Stimulated activated CD4-positive, alpha-beta T cell treated with anti-CD3 and anti-CD28 coated beads, Interleukin-2, amount 100 ng/mL, for 4 hours (primary cell): ENCODE data around the gene DAB1.

Experiments
- DNase-seq: peaks from one replicate; pipeline ENCODE4 v3.0.0-alpha.2; 2020; ENCODE audit warnings: low read depth

The DAB1 gene

DNA sequence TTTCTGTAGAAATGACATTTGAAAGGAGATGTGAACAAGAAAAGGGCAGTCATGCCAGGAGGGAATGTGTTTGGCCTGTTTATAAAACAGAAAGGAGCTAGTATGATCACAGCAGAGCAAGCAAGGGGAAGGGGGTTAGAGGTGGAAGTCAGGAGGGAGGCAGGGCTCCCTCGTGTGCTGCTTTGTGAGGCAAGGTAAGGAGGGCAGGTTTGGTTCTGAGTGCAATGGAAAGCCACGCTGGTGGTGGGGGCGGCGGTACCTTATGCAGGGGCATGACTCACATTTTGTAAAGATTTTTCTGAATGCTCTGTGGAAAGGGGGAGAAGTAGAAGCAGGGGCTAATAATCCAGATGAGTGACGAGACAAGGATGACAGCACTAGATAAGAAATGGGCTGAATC is 260.5 kb downstream of the DAB1 start:
- no peak for DNase-seq

GRCh38 chr1:57162607-57163261 is 261.1 kb downstream of the DAB1 start:
- no peak for DNase-seq

- DNase-seq = no peak
Observed at GRCh38 chr1:57160594-57160993, 263.3 kb downstream of the DAB1 start.

DNA sequence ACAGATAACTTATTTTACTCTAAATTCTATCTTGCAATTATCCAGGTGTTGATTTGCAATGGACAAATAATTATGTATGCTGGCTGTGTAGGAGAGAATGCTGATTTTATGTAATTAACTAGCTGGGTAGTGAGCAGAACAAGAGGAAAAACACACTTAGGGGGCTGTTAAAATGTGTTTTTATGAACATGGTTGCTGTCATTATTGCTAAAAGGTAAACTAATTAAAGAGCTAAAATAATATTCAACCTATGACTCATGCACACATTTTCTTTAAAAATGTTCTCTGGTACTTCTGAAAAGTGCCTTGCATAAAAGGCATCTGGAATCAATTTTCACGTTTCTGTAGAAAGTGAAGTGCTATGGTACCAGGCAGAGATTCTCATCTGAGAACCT is 265.3 kb downstream of the DAB1 start:
- no peak for DNase-seq

DNA sequence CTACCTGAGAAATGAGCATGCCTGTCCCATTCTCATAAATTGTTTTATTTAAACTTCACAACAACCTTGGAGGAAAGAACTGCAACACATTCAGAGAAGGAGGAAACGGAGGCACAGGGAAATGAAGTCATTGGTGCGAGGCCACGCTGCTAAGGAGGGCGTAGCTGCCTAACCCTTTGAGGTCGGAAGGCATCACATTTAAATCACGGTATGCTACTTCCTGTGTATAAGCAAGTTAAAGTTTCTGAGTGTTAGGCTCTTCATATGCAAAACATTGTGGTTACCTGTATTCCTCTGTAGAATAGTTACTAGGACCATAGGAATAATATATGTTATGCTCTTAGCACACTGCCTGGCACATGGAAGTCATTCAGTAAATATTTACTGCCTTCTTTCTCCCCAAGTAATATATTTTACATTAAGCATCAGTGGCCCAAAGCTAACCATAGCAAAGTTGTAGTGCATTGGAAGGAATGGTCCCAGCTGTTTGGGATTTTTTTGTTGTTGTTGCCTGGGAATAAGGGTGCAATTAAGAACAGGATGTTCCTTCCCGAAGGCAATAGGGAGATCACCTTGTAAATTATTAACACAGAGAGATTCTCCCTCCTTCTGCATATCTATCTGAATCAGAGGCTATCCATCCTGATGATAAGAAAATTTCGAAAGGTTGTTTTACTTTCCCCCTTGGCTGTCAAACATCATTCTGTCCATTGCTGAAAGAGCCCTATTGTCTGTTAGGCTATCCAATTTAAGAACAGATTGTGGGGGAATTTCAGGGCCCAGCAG is 265.8 kb downstream of the DAB1 start:
- DNase-seq = no peak

GRCh38 chr1:57156907-57157306 is 267.0 kb downstream of the DAB1 start:
- DNase-seq = no peak

DNA sequence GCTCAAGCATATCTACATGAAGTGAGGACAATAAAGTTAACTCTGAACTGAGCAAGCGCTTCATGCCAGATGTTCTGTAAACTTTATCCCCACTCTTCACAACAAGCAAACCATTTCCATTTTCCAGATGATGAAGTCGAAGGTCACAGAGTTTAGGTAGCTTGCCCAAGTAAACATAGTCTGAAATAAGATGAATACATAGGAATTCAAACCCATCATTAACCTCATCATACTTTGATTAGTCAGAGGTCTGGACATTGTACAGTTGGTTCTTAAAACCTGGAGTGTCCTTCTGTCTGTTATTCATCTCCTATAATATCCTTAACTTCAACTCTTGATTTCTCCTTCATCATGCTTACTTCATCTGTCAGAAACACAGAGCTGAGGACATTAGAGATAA is 277.8 kb downstream of the DAB1 start:
- no peak for DNase-seq

- DNase-seq = no peak
Observed at GRCh38 chr1:57142999-57143398, 280.9 kb downstream of the DAB1 start.

- no peak for DNase-seq
Observed at GRCh38 chr1:57142169-57142568, 281.7 kb downstream of the DAB1 start.

DNA sequence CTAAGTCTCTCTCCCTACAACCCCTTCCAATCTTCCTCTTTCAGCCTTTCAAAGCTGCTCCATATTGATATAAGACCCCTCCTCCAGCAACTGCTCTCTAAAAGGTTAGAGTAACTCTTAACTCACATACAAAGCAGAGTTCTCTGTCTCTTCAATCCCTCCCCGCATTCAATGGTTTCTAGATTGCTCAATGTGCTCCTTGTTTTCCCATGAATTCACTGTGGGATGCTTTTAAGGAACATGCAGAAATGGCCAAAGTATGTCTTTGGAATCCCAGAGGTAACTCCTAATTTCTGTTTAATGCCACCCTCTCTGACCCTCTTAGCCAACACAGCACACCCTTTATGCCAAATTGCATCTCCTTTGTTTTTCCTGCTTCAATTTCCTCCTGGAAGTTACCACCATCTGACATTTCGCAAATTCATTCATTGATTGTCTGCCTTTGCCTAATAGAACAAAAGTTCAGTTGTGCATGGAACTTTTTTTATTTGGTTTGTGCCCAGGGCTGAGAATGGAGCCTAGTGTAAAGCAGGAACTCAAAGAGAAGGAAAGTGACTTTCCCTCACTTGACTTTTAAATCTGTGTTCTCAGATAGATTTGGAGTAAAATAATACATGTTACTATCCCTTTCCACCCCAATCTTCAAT is 285.3 kb downstream of the DAB1 start:
- no peak for DNase-seq

DNA sequence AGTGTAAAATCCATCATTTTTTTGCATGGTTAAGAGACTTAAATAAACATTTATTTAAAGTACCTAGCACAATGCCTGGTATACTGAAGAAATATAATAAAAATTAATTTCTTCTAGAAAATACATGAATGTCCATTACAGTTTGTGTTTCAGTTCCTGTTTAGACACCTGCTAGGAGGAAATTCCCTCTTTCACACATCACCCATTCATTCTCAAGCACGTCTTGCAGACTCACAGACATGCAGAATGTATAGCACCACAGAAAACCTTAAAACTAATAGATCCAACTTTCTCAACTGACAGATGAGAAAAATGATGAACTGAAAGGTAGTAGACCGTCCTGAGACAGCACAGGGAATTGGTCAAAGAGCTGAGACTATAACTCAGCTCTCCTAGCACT is 285.9 kb downstream of the DAB1 start:
- DNase-seq = no peak

DNA sequence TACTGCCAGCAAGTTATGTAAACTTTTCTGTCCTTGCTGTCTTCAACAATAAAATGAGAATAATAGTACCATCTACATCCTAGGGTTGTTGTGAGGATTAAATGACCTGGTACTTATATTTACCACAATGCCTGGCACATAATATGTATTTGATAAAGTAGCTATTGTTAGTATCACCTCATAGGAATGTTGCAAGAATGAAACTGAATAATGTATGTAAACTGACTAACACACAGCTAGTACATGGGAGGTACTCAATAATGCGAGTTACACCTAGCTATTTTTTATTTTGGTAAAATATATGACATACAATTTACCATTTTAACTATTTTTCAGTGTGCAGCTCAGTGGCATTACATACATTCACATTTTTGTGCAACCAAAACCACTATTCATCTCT is 289.1 kb downstream of the DAB1 start:
- DNase-seq = no peak

DNA sequence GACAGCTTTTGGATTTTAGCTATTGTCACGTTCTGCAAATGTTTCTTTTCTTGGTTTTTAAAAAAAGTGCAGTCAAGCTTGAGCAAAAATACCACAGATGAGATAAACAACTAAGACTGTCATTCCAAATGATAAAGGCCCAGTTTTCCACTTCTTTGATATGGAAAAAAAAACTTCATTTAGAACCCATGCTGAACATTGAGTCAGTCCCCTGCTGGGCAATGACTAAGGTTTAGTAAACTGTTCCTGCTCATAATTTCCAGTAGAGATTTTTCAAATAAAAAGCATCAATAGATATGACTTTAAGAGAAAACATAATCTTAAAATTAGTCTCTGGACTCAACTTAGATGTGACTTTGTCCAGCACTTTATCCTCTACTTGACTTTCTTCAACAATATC is 290.2 kb downstream of the DAB1 start:
- no peak for DNase-seq

- DNase-seq = no peak
Observed at GRCh38 chr1:57132993-57133622, 290.8 kb downstream of the DAB1 start.

- DNase-seq = no peak
Observed at GRCh38 chr1:57131701-57132394, 292.0 kb downstream of the DAB1 start.

DNA sequence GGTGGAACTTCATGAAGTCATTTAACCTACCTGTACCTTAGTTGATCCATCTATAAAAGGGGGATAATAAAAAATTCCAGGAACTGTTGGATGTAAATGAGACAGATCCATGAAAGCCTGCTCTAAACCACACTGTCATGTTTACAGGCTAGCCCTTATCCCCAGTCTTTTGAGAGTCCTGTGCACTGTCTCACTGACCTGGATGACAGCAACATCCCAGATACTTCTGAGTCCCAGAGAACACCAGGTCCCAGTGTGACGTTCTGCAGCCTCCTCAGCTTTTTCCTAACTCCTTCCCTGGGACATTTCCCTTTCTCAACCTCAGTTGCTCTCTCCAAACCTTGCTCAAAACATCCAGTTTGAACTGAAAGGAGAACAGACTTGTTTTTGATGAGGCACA is 292.6 kb downstream of the DAB1 start:
- no peak for DNase-seq

GRCh38 chr1:57129865-57130264 is 294.0 kb downstream of the DAB1 start:
- no peak for DNase-seq

GRCh38 chr1:57127976-57128375 is 295.9 kb downstream of the DAB1 start:
- DNase-seq = no peak

- DNase-seq = no peak
Observed at GRCh38 chr1:57124768-57125446, 299.0 kb downstream of the DAB1 start.

DNA sequence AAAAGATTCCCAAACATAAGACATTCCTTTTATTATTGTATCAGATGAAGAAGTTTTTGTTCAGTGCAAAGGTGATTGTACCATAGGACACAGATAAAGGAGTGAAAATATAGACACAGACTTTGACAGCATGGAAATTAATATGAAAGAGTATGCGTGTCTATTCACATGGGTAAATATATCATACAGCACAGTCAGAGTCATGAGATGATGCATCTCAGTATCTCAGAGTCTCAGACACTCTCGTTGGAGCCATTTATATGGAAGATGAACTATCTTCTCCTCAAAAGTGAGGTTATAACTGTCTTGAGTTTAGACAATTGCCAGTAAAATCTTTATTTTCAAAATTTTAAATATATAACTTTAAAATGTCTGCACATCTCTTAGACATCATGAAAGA is 299.7 kb downstream of the DAB1 start:
- DNase-seq = no peak

- no peak for DNase-seq
Observed at GRCh38 chr1:57122031-57122430, 301.8 kb downstream of the DAB1 start.
